SIG-M5 (cell line): ENCODE measurements around the gene SDK2.

Experiments
- DNase-seq: peaks from one replicate; lab custom pipeline; 2025; lab: John Stamatoyannopoulos, UW

Gene SDK2

GRCh38 chr17:73611630-73612029 lies 32.6 kb downstream of the SDK2 start:
- DNase-seq: no peak

DNA sequence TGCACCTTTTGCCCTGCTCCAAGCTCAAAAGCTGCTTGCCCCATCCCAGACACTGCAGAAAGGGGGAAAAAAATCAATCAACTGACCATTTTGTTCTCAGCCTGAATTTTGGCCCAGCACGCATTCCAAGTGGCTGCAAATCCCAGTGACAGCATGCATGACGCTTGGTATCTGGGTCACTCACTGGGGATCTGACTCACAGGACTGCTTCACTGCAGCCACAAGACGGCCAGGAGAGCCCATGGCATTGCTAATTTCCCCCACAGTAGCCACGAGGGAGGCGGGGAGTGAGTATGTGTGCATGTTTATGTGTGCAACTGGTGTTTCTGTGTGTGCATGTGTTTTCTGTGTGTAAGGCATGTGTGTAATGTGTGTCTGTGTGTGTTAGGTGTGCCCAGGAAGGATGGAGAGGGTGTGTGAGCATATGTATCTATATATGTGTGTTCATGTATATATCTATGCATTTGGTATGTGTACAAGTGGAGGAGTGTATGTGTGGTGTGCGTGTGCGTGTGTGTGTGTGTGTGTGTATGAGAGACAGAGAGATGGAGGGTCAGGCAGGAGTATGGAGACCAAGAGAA lies 33.8 kb downstream of the SDK2 start:
- DNase-seq: no peak

DNA sequence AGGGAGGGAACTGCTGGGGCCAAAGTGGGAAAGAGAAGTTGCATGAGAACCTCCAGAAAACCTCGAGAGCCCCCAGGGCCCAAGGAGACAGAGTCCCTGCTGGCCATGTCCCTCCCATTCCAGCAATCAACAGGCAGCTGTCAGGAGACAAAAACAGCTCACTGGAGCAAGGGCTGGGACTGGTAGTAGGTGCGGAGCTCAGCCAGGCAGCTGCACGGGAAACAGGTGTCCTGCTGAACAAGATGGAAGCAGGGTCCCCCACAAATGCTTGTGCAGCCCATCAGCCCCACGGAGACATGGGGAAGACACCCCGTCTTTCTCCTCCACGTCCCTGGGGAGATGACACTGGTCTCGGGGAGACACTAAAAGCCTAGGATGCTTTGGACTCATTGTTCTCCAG lies 34.5 kb downstream of the SDK2 start:
- no peak for DNase-seq

GRCh38 chr17:73609060-73609459 lies 35.2 kb downstream of the SDK2 start:
- DNase-seq: no peak

DNA sequence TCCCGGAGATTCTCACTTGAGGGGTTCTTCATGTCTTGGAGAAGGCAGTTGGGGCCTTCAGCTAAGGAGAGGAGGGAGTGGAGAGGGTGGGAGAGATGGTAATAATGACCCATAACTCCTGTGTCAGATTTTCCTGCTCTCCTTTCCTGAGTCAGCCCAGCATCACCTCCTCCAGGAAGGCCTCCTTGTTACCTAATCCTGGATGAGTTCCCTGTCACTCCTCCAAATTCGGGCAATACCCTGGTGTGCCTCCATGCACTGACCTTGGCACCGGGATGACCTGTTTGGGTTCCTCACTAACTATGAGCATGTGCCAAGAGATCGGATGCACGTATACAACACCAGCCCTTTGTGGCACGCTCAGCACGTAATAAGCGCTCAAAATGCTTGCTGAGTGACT lies 38.8 kb downstream of the SDK2 start:
- DNase-seq: no peak

DNA sequence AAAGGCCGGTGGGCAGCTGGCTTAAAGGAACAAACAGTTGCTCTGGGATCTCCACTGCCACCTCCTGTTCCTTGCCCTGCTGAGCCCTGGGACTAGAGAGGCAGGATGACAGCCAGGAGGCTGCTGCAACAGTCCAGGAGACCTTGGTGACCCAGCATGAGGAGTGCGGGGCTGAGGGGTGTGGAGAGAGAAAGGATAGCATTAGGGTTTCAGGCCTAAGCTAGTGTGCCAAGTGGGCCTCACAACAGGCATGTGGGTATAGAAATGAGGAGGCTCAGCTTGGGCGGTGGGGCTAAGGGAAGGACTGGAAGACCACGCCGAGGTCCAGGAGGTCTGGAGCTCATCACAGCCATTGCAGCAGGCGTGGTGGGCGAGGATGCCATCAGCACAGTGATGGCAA lies 39.8 kb downstream of the SDK2 start:
- DNase-seq: no peak

GRCh38 chr17:73603971-73604370 lies 40.3 kb downstream of the SDK2 start:
- DNase-seq: no peak

- DNase-seq: no peak
These were observed 44.0 kb downstream of the SDK2 start for GRCh38 chr17:73600103-73600871.

GRCh38 chr17:73599599-73599998 lies 44.6 kb downstream of the SDK2 start:
- DNase-seq: no peak

GRCh38 chr17:73598212-73598611 lies 46.0 kb downstream of the SDK2 start:
- DNase-seq: no peak

DNA sequence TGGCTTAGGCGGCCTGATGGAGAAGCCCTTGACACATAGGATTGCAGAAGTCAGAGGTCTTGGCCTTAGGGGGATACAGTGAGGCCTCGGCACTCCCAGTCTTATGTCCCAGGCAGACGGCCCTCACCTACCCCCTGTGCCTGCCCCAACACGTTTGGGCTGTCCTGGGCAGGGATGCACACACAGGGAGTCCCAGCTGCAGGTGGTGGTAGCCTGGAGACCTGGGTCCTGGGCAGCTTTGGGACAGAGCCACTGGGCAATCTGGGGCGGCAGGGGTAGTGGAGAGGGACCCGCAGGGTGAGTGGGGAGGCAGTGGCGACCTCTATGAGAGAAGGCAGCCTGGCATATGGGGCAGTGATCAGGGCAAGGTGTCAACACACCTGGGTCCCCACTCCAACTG lies 48.3 kb downstream of the SDK2 start:
- no peak for DNase-seq

DNA sequence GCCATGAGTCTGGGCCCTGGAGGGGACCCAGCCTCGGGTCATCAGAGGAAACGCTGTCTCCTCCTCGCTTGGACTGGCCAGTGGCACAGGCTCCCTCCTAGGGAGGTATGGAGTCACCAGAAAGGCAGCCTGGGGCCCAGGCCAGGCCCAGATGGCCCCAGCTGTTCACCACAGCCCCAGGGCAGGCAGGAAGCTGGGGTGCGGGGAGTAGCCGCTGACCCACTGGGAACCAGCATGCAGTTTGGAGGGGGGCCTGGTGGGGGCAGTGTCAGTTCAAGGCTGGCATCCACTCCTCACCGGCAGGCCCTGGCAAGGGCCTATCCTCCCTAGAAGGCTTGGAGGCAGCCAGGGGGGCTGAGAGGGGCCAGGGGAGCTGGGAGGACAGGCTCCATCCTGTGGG lies 48.8 kb downstream of the SDK2 start:
- DNase-seq: no peak

DNA sequence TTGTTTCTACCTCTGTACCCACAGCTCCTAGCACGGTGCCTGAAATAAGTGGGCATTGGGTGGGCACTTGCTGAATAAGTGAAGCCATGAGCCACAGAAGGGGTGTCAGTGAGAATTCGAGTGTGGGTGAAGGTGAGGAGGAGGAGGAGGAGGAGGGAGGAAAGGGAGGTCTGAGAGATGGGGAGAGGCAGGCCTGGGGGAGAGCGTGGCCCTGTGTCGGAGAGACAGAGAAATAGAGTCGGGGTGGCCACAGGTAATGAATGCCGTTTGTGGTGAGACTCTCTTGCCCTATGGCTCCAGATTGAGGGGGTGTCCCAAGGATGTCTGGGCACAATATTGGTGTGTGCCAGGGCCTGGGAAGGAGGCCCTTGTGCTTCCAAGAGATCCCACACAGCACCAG lies 49.2 kb downstream of the SDK2 start:
- DNase-seq: no peak

- DNase-seq: no peak
These were observed 49.6 kb downstream of the SDK2 start for GRCh38 chr17:73594598-73594997.

GRCh38 chr17:73594025-73594424 lies 50.2 kb downstream of the SDK2 start:
- DNase-seq: no peak

DNA sequence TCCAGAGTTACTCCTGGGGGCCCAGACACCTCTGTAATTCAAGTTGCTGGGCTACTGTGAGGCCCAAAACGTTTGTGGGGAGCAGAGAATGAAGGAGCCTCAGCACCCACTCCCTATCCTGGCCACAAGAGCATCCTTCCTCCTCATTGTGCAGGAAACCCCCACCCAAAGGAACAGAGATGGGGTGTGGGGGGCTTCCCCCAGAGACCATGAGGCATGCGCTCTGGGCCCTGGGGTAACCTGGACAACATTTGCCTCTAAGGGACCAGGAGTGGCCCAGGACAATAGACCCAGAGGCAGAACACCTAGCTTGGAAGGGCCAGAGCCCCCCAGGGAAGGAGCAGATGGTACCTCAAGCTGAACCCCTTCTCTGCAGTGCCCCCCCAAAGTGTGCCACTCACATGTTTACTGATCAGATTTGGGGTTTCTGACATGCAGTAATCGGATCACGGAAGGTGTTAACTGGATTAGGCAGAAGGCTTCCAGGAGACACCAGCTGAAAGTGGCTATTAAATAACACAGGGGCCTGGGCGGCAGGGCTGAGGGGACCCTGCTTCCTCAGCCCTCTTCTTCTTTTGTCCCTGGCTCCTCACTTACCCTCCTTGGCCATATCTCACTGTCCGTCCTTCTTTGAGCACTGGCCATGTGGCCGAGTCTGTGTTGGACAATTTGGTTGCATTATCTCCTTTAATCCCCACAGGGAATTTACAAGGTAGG lies 50.8 kb downstream of the SDK2 start:
- no peak for DNase-seq

- DNase-seq: no peak
These were observed 51.7 kb downstream of the SDK2 start for GRCh38 chr17:73592501-73592961.

- no peak for DNase-seq
These were observed 52.2 kb downstream of the SDK2 start for GRCh38 chr17:73592079-73592415.

DNA sequence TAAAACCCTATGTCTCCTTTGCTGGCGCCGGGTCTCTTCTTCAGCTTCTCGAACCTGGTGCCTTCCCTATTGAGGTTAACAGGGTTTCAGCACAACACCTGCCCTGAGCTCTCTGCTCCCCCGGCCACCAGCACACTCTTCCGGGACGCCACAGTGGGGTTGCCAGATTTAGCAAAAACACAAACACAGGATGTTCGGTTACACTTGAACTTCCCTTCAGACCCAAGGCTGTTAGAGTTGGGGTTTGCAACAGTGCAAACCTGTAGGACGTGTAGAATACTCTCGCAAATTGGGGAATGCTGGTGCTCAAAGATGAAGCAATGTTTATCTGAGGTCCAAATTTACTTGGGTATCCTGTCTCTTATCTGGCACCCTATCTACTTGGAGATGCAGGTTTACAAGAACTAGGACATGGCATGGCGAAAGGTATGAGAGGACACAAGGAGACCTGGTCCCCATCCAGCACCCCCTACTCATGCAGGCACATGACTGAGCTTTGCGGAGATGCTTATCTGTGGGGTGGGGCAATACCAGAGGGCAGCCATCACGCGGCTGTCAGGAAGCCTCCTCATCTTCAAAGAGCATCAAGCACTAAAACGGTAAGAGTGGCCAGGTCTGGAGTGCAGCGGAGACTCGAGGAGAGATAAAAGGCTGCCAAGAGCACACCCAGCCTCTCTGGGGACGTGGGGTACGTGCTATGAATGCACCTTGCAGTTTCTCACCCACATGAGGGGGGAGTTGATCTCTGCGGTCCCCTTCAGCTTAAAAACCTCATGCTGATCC lies 52.8 kb downstream of the SDK2 start:
- DNase-seq: no peak

DNA sequence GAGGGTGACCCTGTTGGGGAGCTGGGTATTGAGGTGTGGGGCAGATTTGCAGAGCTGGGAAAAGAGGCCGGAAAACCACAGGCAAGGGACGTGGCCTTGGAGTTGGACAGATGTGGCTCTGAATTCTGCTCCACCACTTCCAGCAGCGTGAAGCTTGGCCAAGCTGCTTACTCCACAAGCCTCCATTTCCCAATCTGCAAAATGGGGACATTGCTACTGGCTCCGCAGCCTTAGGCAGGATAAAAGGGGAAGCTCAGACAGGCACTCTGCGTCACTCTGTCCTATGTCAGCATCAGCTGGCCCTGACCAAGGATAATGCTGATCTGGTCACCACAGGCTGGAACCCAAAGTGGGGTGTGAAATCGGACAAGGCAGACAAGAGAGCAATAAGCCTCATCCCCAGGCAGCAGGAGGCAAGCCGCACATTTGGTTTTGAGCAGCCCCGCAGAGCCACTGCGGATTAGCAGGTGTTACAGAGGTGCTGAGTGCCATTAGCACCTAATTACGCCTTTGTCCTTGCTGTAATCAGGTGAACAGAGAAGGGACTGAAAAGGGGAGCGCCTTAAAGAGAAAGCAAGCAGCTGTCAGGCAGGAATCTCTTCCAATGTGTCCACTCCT lies 54.8 kb downstream of the SDK2 start:
- no peak for DNase-seq

DNA sequence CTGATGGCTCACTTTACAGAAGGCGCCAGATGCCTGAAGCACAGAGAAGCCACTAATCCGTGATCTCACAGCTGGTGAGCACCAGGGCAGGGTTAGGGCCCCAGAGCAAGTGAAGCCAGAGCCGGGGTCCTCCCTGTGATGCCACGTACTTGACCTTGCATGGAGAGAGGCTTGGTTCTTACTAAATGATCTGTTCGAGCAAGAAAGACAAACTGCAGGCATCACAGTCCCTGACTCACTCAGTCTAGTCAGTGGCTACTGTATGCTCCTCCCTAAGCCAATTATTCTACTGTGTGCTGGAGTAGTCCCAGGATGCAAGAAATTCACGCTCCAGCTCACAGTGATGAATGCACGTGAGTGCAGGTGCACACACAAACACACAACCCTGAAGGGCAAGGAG lies 55.4 kb downstream of the SDK2 start:
- DNase-seq: no peak

GRCh38 chr17:73588301-73588846 lies 55.9 kb downstream of the SDK2 start:
- no peak for DNase-seq
